Panc1 (cell line): ENCODE measurements around the gene IGFL1. TPM values are rescaled to one million over a fixed set of nuclear protein-coding genes. Genes with fewer than 3 reads are reported as not detected.
"Not testable (repeated sequence)": the region's sequence is repeated elsewhere in the genome, so short reads cannot be mapped to it uniquely, and the experiment has no call there.

Experiments
- ATAC-seq: fragments of 200-7000 bp; cut with Tn5 transposase; 2 replicates; pipeline ENCODE4 v1.9.1; 2020; ENCODE audit warnings: mild to moderate bottlenecking, moderate library complexity
- BruUV-seq: library from RNA; stranded (reverse); fragments of 400-500 nt; replicated peaks from 2 replicates; lab custom pipeline; 2021; lab: Mats Ljungman, UMichigan
- CTCF ChIA-PET: fragments of 300-600 bp; sonication (Branson Sonifier 250); formaldehyde crosslinking; loops from one replicate; lab custom pipeline; 2022; ENCODE audit warnings: antibody characterized with exemption; lab: Charles Lee
- POLR2A ChIA-PET: fragments of 300-600 bp; sonication (Branson Sonifier 250); formaldehyde crosslinking; loops from one replicate; lab custom pipeline; 2022; ENCODE audit warnings: antibody characterized with exemption; lab: Charles Lee
- DNase-seq: peaks from one replicate; pipeline ENCODE4 v3.0.0-alpha.2; 2010; ENCODE audit warnings: low read depth, low spot score
- H3K27ac ChIP-seq: 2 replicates; pipeline ENCODE4 v1.5.1; 2011; ENCODE audit warnings: mild to moderate bottlenecking, low read length, inconsistent platforms
- H3K27me3 ChIP-seq: fragments of 200-500 bp; sonication (Bioruptor generic); 2 replicates; pipeline ENCODE4 v1.6.0; 2014; ENCODE audit warnings: low read length, inconsistent platforms; ENCODE audit not compliant: control insufficient read depth, insufficient read depth
- H3K36me3 ChIP-seq: fragments of 200-500 bp; sonication (Bioruptor generic); 2 replicates; pipeline ENCODE4 v1.5.1; 2014; ENCODE audit warnings: inconsistent platforms, mild to moderate bottlenecking, low read length, moderate library complexity; ENCODE audit not compliant: control insufficient read depth, insufficient read depth
- H3K4me1 ChIP-seq: 2 replicates; pipeline ENCODE4 v1.5.1; 2011; ENCODE audit warnings: inconsistent platforms, mild to moderate bottlenecking, low read length, moderate library complexity; ENCODE audit not compliant: control insufficient read depth, insufficient read depth
- H3K4me3 ChIP-seq, 2 experiments: 2 replicates each; pipeline ENCODE4 v1.5.1; 2011 to 2012; ENCODE audit warnings: low read depth in 2 of 2, low read length in 2 of 2, mild to moderate bottlenecking in 2 of 2, inconsistent platforms in 1 of 2, moderate library complexity in 1 of 2
- H3K9me3 ChIP-seq: fragments of 200-500 bp; sonication (Bioruptor generic); 2 replicates; pipeline ENCODE4 v1.5.1; 2014; ENCODE audit warnings: low read depth, mild to moderate bottlenecking, inconsistent platforms, low read length, moderate library complexity; ENCODE audit not compliant: control insufficient read depth, insufficient read depth
- CTCF ChIP-seq: fragments of 450-650 bp; IDR thresholded peaks from 2 replicates; pipeline ENCODE4 v1.5.1; 2017; ENCODE audit warnings: mild to moderate bottlenecking
- POLR2AphosphoS5 ChIP-seq: IDR thresholded peaks from 2 replicates; pipeline ENCODE4 v1.6.1; 2012; ENCODE audit warnings: mild to moderate bottlenecking, low read depth, low read length, moderate library complexity
- REST ChIP-seq, 2 experiments: IDR thresholded peaks; 2 replicates each; pipeline ENCODE4 v1.6.1; 2011 to 2012; ENCODE audit warnings: low read depth in 2 of 2, control low read depth in 1 of 2, low read length in 1 of 2, mild to moderate bottlenecking in 1 of 2, moderate library complexity in 1 of 2; ENCODE audit not compliant: insufficient read depth in 1 of 2
- SIN3A ChIP-seq: IDR thresholded peaks from 2 replicates; pipeline ENCODE4 v1.6.1; 2012; ENCODE audit warnings: low read depth, mild to moderate bottlenecking, low read length, moderate library complexity, borderline replicate concordance; ENCODE audit not compliant: insufficient read depth
- TCF7L2 ChIP-seq: IDR thresholded peaks from 2 replicates; pipeline ENCODE4 v1.6.1; 2011; ENCODE audit warnings: mild to moderate bottlenecking, low read depth, low read length, inconsistent platforms
- in situ Hi-C: cut with HindIII; loops from 2 replicates; pipeline ENCODE4 v1.10.0; 2016; ENCODE audit warnings: low sequenced_read_pairs, low pct_unique_long_range_greater_than_20kb
- intact Hi-C: fragments of 100-400 bp; cut with micrococcal nuclease; formaldehyde crosslinking; loops from one replicate; pipeline ENCODE4 v1.10.0; 2022; ENCODE audit not compliant: unreplicated experiment
- total RNA-seq: library from RNA; stranded (reverse); gene quantifications from one replicate; pipeline ENCODE4 v1.2.1, GENCODE V29; 2021; ENCODE audit not compliant: unreplicated experiment

IGFL1 gene
- total RNA-seq, 1 experiment from 2014 or later, result not detected

DNA sequence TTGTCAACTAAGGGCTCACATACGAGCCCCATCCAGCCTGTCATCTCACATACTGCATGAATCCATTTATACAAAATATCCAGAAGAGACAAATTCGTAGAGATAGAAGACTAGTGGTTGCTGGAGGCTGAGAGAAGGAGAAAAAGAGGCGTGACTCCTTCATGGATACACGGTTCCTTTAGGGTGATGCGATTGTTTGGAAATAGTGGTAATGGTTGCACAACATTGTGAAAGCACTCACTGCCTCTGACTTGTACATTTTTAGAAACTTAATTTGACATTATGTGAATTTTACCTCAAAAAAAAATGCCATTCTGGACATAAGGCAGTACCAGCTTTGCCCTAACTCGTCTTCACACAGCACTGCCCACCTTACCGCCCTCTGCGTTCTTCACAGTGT is 27.3 kb downstream of the IGFL1 start:
- DNase-seq (no peak), ATAC-seq (no peak)
- intact Hi-C loops, result no loop called here
- H3K27ac ChIP-seq, result no peak overlapping the region
- in situ Hi-C loops, result no loop called here
- H3K9me3 ChIP-seq, result no peaks in the 10 kb centered on the region
- H3K4me3 ChIP-seq, result no peak overlapping the region
- no peaks in the 10 kb centered on the region for H3K4me1 ChIP-seq
- POLR2A ChIA-PET, result no interaction called here
- CTCF ChIA-PET, result interaction anchor here (0.7 kb wide), 1 partner anchor 238 kb away, joined by 3 read pairs; no protein-coding TSS in a partner anchor
- BruUV-seq, result no TSS peak
- no peaks in the 10 kb centered on the region for H3K36me3 ChIP-seq
- H3K27me3 ChIP-seq, result no peaks in the 10 kb centered on the region
- TF ChIP-seq TCF7L2 (no peak), SIN3A (no peak), CTCF (no peak), REST (IDR thresholded peaks at IDR 0.05; ENCODE audit: insufficient read depth in 1 of 2, low read depth in 2 of 2, low read length in 1 of 2) (no peak), POLR2AphosphoS5 (no peak)

- H3K27me3 ChIP-seq, POLR2A ChIA-PET, H3K4me1 ChIP-seq, H3K9me3 ChIP-seq, intact Hi-C loops, H3K36me3 ChIP-seq, H3K27ac ChIP-seq, H3K4me3 ChIP-seq, in situ Hi-C loops, BruUV-seq, DNase-seq: not testable (repeated sequence)
- ATAC-seq, result 0 out of 2 replicates have a peak, but pooled peaks have one; percentile 49
- CTCF ChIA-PET, result interaction anchor here (0.6 kb wide), 1 partner anchor 11 kb away, joined by 11 read pairs; no protein-coding TSS in a partner anchor
These were observed 32.0 kb downstream of the IGFL1 start for GRCh38 chr19:46261501-46261900.

- H3K4me3 ChIP-seq, DNase-seq, H3K9me3 ChIP-seq, H3K4me1 ChIP-seq, in situ Hi-C loops, H3K27ac ChIP-seq, H3K36me3 ChIP-seq, intact Hi-C loops, H3K27me3 ChIP-seq, BruUV-seq, POLR2A ChIA-PET: not testable (repeated sequence)
- CTCF ChIA-PET, result interaction anchor here (0.6 kb wide), 1 partner anchor 169 kb away, joined by 9 read pairs; no protein-coding TSS in a partner anchor
- ATAC-seq, result peak; percentile 41; the same call in 1 of the 2 replicates
These were observed 33.2 kb downstream of the IGFL1 start for GRCh38 chr19:46262684-46263296.

- DNase-seq, H3K4me1 ChIP-seq, H3K27ac ChIP-seq, H3K4me3 ChIP-seq, H3K27me3 ChIP-seq, POLR2A ChIA-PET, BruUV-seq, H3K36me3 ChIP-seq, H3K9me3 ChIP-seq, in situ Hi-C loops, ATAC-seq: not testable (repeated sequence)
- CTCF ChIA-PET, result interaction anchor here (0.9 to 2.5 kb wide), 2 partner anchors 184 to 187 kb away, joined by 4 to 13 read pairs; no protein-coding TSS in a partner anchor
- intact Hi-C loops, result loop anchor here (5.0 kb wide), 2 partner anchors 182 to 238 kb away; no protein-coding TSS in a partner anchor
These were observed 35.3 kb downstream of the IGFL1 start for GRCh38 chr19:46264801-46265200.
